Neural crest cell (in vitro differentiated cells): Measurements from ENCODE around the gene IFI27. TPM values are rescaled to one million over a fixed set of nuclear protein-coding genes. Genes with fewer than 3 reads are reported as not detected.

Source experiments
- DNase-seq: peaks from one replicate; pipeline ENCODE4 v3.0.0; 2021; ENCODE audit warnings: low read depth, mixed read lengths, low spot score
- H3K27ac Mint-ChIP-seq: one replicate; pipeline ENCODE4 v1.8.0; 2021; ENCODE audit warnings: mild to moderate bottlenecking, mixed read lengths; ENCODE audit not compliant: unreplicated experiment
- H3K27me3 Mint-ChIP-seq: 2 replicates; pipeline ENCODE4 v1.8.0; 2021; ENCODE audit warnings: low read depth, mild to moderate bottlenecking, mixed read lengths
- H3K36me3 Mint-ChIP-seq: 2 replicates; pipeline ENCODE4 v1.8.0; 2021; ENCODE audit warnings: low read depth, mild to moderate bottlenecking, mixed read lengths
- H3K4me1 Mint-ChIP-seq: 2 replicates; pipeline ENCODE4 v1.8.0; 2021; ENCODE audit warnings: mixed read lengths
- H3K4me3 Mint-ChIP-seq: one replicate; pipeline ENCODE4 v1.8.0; 2021; ENCODE audit warnings: mild to moderate bottlenecking, mixed read lengths
- H3K9me3 Mint-ChIP-seq: 2 replicates; pipeline ENCODE4 v1.8.0; 2021; ENCODE audit warnings: mixed read lengths
- CTCF ChIP-seq: fragments of 200-600 bp; sonication (generic); conservative IDR thresholded peaks from 2 replicates; pipeline ENCODE4 v1.5.0; 2021; ENCODE audit warnings: antibody characterized with exemption, mild to moderate bottlenecking
- total RNA-seq: library from RNA; stranded (reverse); gene quantifications from 2 replicates; pipeline ENCODE4 v1.2.1, GENCODE V29; 2021

Gene IFI27
- total RNA-seq, 1 donor from 2014 or later = 9.5 TPM

GRCh38 chr14:94163796-94164195 is 53.3 kb downstream of the IFI27 start:
- no peak overlapping the region for H3K27ac Mint-ChIP-seq
- no peaks in the 10 kb centered on the region for H3K36me3 Mint-ChIP-seq
- no peaks in the 10 kb centered on the region for H3K9me3 Mint-ChIP-seq
- H3K4me3 Mint-ChIP-seq = no peak overlapping the region
- no peak for TF ChIP-seq CTCF
- H3K27me3 Mint-ChIP-seq = peaks cover 25% of the 10 kb centered on the region
- peaks cover 11% of the 10 kb centered on the region for H3K4me1 Mint-ChIP-seq
- DNase-seq = no peak

GRCh38 chr14:94164685-94165431 is 54.3 kb downstream of the IFI27 start:
- no peak for TF ChIP-seq CTCF
- peaks cover 28% of the 10 kb centered on the region for H3K27me3 Mint-ChIP-seq
- H3K4me1 Mint-ChIP-seq = peaks cover 11% of the 10 kb centered on the region
- H3K9me3 Mint-ChIP-seq = no peaks in the 10 kb centered on the region
- DNase-seq = no peak
- H3K4me3 Mint-ChIP-seq = no peak overlapping the region
- no peaks in the 10 kb centered on the region for H3K36me3 Mint-ChIP-seq
- no peak overlapping the region for H3K27ac Mint-ChIP-seq

- Mint-ChIP-seq H3K9me3 (no peaks in the 10 kb centered on the region), H3K36me3 (no peaks in the 10 kb centered on the region), H3K4me3 (no peak overlapping the region), H3K27ac (no peak overlapping the region), H3K4me1 (peaks cover 11% of the 10 kb centered on the region), H3K27me3 (peaks cover 28% of the 10 kb centered on the region)
- TF ChIP-seq CTCF = no peak
- no peak for DNase-seq
These were observed 55.2 kb downstream of the IFI27 start for GRCh38 chr14:94165744-94166143.

Other genes starting within 250 kb of the IFI27 start
- 13.4 and 14.7 TPM in 2 replicates for gene FAM181A, start 183.4 kb upstream of the IFI27 start, total RNA-seq
- gene ASB2, start 134.2 kb upstream of the IFI27 start, total RNA-seq = 3.0 and 3.5 TPM in 2 replicates
- gene CCDC197, start 113.4 kb upstream of the IFI27 start, total RNA-seq = not detected in 2 replicates
- gene OTUB2, start 84.4 kb upstream of the IFI27 start, total RNA-seq = 4.4 and 4.8 TPM in 2 replicates
- 168 and 177 TPM in 2 replicates for gene DDX24, start 29.5 kb upstream of the IFI27 start, total RNA-seq
- gene IFI27L1, start 29.4 kb upstream of the IFI27 start, total RNA-seq = 36.3 and 39.7 TPM in 2 replicates
- gene IFI27L2, start 18.9 kb downstream of the IFI27 start, total RNA-seq = 25.3 and 30.4 TPM in 2 replicates
- gene PPP4R4, start 63.6 kb downstream of the IFI27 start, total RNA-seq = 1.1 and 1.6 TPM in 2 replicates
- not detected in 2 replicates for gene SERPINA10, start 182.5 kb downstream of the IFI27 start, total RNA-seq
- gene SERPINA6, start 212.6 kb downstream of the IFI27 start, total RNA-seq = not detected in 2 replicates